Trophoblast cell (in vitro differentiated cells and primary cell): ENCODE data around the gene SELENOO.

Source experiments
- DNase-seq, 2 donors: peaks; one replicate each; pipeline ENCODE4 v3.0.0-alpha.2; 2016
- H2AFZ ChIP-seq: 2 replicates; pipeline ENCODE4 v1.6.1; 2013; ENCODE audit warnings: low read length, moderate library complexity, mild to moderate bottlenecking; ENCODE audit not compliant: insufficient read depth, poor library complexity
- H2AK5ac ChIP-seq: 2 replicates; pipeline ENCODE4 v1.6.1; 2013; ENCODE audit warnings: mild to moderate bottlenecking, low read length
- H2BK120ac ChIP-seq: 2 replicates; pipeline ENCODE4 v1.6.1; 2013; ENCODE audit warnings: low read length, mild to moderate bottlenecking, moderate library complexity; ENCODE audit not compliant: insufficient read depth, poor library complexity
- H2BK12ac ChIP-seq: 2 replicates; pipeline ENCODE4 v1.6.1; 2013; ENCODE audit warnings: mild to moderate bottlenecking, low read length, moderate library complexity
- H2BK5ac ChIP-seq: 2 replicates; pipeline ENCODE4 v1.6.1; 2013; ENCODE audit warnings: low read length, low read depth, moderate library complexity, mild to moderate bottlenecking; ENCODE audit not compliant: poor library complexity
- H3K14ac ChIP-seq: 2 replicates; pipeline ENCODE4 v1.6.1; 2013; ENCODE audit warnings: mild to moderate bottlenecking, low read length
- H3K18ac ChIP-seq: 2 replicates; pipeline ENCODE4 v1.6.1; 2013; ENCODE audit warnings: mild to moderate bottlenecking, low read length
- H3K23ac ChIP-seq: 2 replicates; pipeline ENCODE4 v1.6.1; 2013; ENCODE audit warnings: low read length
- H3K27ac ChIP-seq: 2 replicates; pipeline ENCODE4 v1.5.1; 2013; ENCODE audit warnings: low read depth, mild to moderate bottlenecking, inconsistent platforms, low read length, moderate library complexity
- H3K27me3 ChIP-seq: 2 replicates; pipeline ENCODE4 v1.6.1; 2013; ENCODE audit warnings: inconsistent platforms, mild to moderate bottlenecking, low read length, moderate library complexity; ENCODE audit not compliant: insufficient read depth
- H3K36me3 ChIP-seq, 2 experiments: 1 replicate in 1 of 2; 2 replicates in 1 of 2; pipeline ENCODE4 v1.6.1; 2013; ENCODE audit warnings: low read length in 2 of 2, mild to moderate bottlenecking in 2 of 2, moderate library complexity in 1 of 2; ENCODE audit not compliant: insufficient read depth in 2 of 2, control insufficient read depth in 1 of 2
- H3K4ac ChIP-seq: 2 replicates; pipeline ENCODE4 v1.6.1; 2013; ENCODE audit warnings: low read depth, mild to moderate bottlenecking, low read length, moderate library complexity
- H3K4me1 ChIP-seq, 2 experiments: 1 replicate in 1 of 2; 2 replicates in 1 of 2; pipeline ENCODE4 v1.6.1; 2013; ENCODE audit warnings: low read length in 2 of 2, mild to moderate bottlenecking in 2 of 2, moderate library complexity in 1 of 2; ENCODE audit not compliant: insufficient read depth in 2 of 2, control insufficient read depth in 1 of 2
- H3K4me2 ChIP-seq: 2 replicates; pipeline ENCODE4 v1.6.1; 2013; ENCODE audit warnings: inconsistent platforms, mild to moderate bottlenecking, low read length, moderate library complexity
- H3K4me3 ChIP-seq: 2 replicates; pipeline ENCODE4 v1.5.1; 2013; ENCODE audit warnings: mild to moderate bottlenecking, low read depth, low read length, inconsistent platforms
- H3K79me1 ChIP-seq: one replicate; pipeline ENCODE4 v1.6.1; 2013; ENCODE audit warnings: low read length
- H3K79me2 ChIP-seq: 2 replicates; pipeline ENCODE4 v1.6.1; 2013; ENCODE audit warnings: low read length, mild to moderate bottlenecking; ENCODE audit not compliant: control insufficient read depth, insufficient read depth, poor library complexity
- H3K9ac ChIP-seq: 2 replicates; pipeline ENCODE4 v1.6.1; 2013; ENCODE audit warnings: mild to moderate bottlenecking, low read length
- H3K9me3 ChIP-seq: 2 replicates; pipeline ENCODE4 v1.6.1; 2013; ENCODE audit warnings: low read depth, mild to moderate bottlenecking, control low read depth, inconsistent platforms, low read length; ENCODE audit not compliant: insufficient read depth
- H4K12ac ChIP-seq: 2 replicates; pipeline ENCODE4 v1.6.1; 2013; ENCODE audit warnings: low read depth, mild to moderate bottlenecking, low read length, moderate library complexity
- H4K8ac ChIP-seq: 2 replicates; pipeline ENCODE4 v1.6.1; 2013; ENCODE audit warnings: low read depth, mild to moderate bottlenecking, low read length, moderate library complexity
- H4K91ac ChIP-seq: one replicate; pipeline ENCODE4 v1.6.1; 2013; ENCODE audit warnings: low read depth, mild to moderate bottlenecking, low read length, moderate library complexity
- WGBS: extraction: QIAGEN DNeasy Blood & Tissue Kit; methylation state at CpG from one replicate; pipeline ENCODE4 v1.1.7; 2013; ENCODE audit warnings: missing lambda C conversion rate; ENCODE audit not compliant: insufficient read length, insufficient coverage; ENCODE audit errors: extremely low coverage; 5-methylcytosine and 5-hydroxymethylcytosine counted together

SELENOO gene

DNA sequence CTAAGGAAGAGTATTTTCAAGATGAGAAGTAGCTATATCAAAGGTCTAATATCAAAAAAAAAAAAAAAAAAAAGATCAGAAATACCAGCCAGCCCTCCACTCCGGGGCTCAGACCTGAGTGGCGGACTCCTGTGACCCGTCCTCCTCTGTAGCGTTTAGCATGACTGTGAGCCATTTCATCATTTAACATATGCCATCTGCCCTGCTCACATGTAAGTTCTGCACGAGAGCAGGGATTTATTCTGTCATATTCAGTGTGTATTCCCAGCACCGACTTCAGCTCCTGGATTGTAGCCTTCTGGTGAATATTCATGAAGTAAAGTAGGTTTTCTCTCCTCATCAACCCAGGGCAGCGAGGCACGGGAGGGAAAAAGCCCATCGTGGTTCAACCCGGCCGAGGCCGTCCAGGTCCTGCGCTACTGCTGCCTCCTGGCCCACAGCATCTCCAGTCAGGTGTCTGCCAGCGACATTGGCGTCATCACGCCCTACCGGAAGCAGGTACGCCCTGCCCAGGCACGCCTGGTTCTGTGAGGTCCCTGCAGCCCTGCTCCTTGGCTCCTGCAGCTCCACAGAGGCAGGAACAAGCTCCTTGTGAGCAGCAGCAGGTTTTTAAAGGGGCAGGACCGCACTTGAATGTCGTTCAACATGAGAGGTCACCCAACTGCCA is 43.0 kb upstream of the SELENOO start:
- no peaks in the 10 kb centered on the region for H3K4me1 ChIP-seq
- no peak overlapping the region for H2BK5ac ChIP-seq
- H2BK120ac ChIP-seq = no peak overlapping the region
- no peak overlapping the region for H3K9ac ChIP-seq
- no peaks in the 10 kb centered on the region for H3K79me2 ChIP-seq
- H3K14ac ChIP-seq = no peak overlapping the region
- H3K4ac ChIP-seq = no peak overlapping the region
- H3K27ac ChIP-seq = no peak overlapping the region
- H3K4me2 ChIP-seq = no peak overlapping the region
- H4K91ac ChIP-seq = no peak overlapping the region
- no peaks in the 10 kb centered on the region for H3K36me3 ChIP-seq
- H2BK12ac ChIP-seq = no peak overlapping the region
- H3K79me1 ChIP-seq = no peaks in the 10 kb centered on the region
- H3K4me3 ChIP-seq = no peak overlapping the region
- WGBS = no CpG with 5 or more reads among the region's 21 CpGs
- no peak overlapping the region for H3K18ac ChIP-seq
- no peak overlapping the region for H3K23ac ChIP-seq
- no peak overlapping the region for H4K12ac ChIP-seq
- no peak overlapping the region for H2AFZ ChIP-seq
- no peak overlapping the region for H4K8ac ChIP-seq
- H3K27me3 ChIP-seq = peaks cover 6% of the 10 kb centered on the region
- no peak overlapping the region for H2AK5ac ChIP-seq
- peak in 1 of 2 donors; percentile 13 for DNase-seq
- peaks cover 6% of the 10 kb centered on the region for H3K9me3 ChIP-seq

DNA sequence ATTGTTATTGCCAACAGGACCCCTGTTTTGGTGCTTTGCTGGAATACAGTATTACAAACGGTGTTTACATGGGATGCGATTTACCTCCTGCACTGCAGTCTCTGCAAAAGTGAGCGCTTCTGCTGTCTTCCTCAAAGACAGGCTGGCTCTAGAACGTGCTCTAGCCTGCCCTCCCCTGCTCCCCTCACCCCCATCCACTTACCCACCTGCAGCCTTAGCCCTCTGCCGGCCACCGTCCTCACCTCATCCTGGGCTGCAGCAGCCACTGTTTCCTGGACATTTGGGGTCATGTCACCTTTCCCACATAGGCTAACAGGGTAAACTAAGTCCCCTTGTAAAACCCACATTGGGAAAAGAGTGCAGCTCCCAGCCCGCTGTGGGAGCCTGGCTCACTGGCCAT is 39.9 kb upstream of the SELENOO start:
- peaks cover 6% of the 10 kb centered on the region for H3K27me3 ChIP-seq
- no peaks in the 10 kb centered on the region for H3K79me2 ChIP-seq
- no peak overlapping the region for H3K4me3 ChIP-seq
- no CpG with 5 or more reads among the region's 7 CpGs for WGBS
- no peak overlapping the region for H4K12ac ChIP-seq
- no peak overlapping the region for H2BK120ac ChIP-seq
- H2AK5ac ChIP-seq = no peak overlapping the region
- peaks cover 9% of the 10 kb centered on the region for H3K9me3 ChIP-seq
- no peak overlapping the region for H4K91ac ChIP-seq
- no peak overlapping the region for H3K4ac ChIP-seq
- no peak overlapping the region for H3K23ac ChIP-seq
- H3K79me1 ChIP-seq = no peaks in the 10 kb centered on the region
- H3K4me1 ChIP-seq = no peaks in the 10 kb centered on the region
- no peak for DNase-seq
- no peaks in the 10 kb centered on the region for H3K36me3 ChIP-seq
- H4K8ac ChIP-seq = no peak overlapping the region
- no peak overlapping the region for H3K18ac ChIP-seq
- H2BK12ac ChIP-seq = no peak overlapping the region
- no peak overlapping the region for H3K27ac ChIP-seq
- H2BK5ac ChIP-seq = no peak overlapping the region
- H2AFZ ChIP-seq = no peak overlapping the region
- no peak overlapping the region for H3K9ac ChIP-seq
- H3K4me2 ChIP-seq = no peak overlapping the region
- H3K14ac ChIP-seq = no peak overlapping the region

DNA sequence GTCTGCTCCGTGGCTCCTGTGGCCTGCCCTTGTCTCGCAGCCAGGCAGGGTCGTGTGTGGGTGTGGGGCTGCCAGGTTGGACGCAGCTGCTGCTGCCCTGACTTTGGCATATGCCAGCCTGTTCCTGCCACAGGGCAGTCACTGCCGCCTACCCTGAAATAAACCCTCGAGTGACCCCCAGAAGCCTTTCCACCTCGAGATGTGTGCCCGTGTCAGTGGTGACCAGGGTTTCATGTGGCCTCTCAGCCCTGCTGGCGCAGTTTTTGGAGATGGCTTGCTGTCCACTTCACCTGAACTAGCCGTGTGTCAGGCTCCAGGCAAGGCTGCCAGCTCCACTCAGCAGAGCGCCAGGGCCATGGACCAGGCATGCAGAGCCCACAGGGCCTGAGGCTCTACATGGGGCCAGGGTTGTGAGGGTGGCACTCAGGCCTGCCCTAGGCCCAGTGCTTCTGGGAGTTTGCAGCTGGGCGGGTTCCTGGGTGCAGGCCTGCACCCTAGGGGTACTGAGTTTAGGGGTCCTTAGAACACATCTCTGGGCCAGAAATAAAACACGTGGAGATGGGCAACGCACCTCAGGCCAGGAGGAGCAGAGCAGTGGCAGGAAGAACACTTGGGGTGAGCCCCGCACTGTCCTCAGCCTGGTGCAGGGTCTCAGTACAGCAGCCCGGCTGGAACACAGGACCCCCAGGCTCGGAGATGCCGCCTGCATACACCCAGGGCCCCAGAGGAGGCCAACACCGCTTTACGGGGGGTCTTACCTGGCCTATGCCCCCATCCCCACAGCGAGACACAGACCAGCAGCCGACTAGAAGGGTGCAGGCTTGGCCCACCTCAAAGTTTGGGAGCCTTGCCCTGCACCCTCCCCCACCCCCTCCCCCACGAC is 39.1 kb upstream of the SELENOO start:
- H3K23ac ChIP-seq = no peak overlapping the region
- no peak overlapping the region for H4K12ac ChIP-seq
- H3K14ac ChIP-seq = no peak overlapping the region
- no peak overlapping the region for H2AFZ ChIP-seq
- WGBS = no CpG with 5 or more reads among the region's 23 CpGs
- H3K4ac ChIP-seq = no peak overlapping the region
- H3K4me3 ChIP-seq = peak overlapping the region; percentile 11
- no peak for DNase-seq
- no peaks in the 10 kb centered on the region for H3K79me2 ChIP-seq
- H3K4me1 ChIP-seq = no peaks in the 10 kb centered on the region
- no peak overlapping the region for H3K9ac ChIP-seq
- no peak overlapping the region for H2AK5ac ChIP-seq
- H4K8ac ChIP-seq = no peak overlapping the region
- peaks cover 14% of the 10 kb centered on the region for H3K9me3 ChIP-seq
- no peak overlapping the region for H2BK12ac ChIP-seq
- no peak overlapping the region for H4K91ac ChIP-seq
- no peak overlapping the region for H2BK5ac ChIP-seq
- no peaks in the 10 kb centered on the region for H3K36me3 ChIP-seq
- no peak overlapping the region for H3K4me2 ChIP-seq
- peaks cover 6% of the 10 kb centered on the region for H3K27me3 ChIP-seq
- H3K27ac ChIP-seq = no peak overlapping the region
- H3K18ac ChIP-seq = no peak overlapping the region
- H2BK120ac ChIP-seq = no peak overlapping the region
- H3K79me1 ChIP-seq = no peaks in the 10 kb centered on the region

DNA sequence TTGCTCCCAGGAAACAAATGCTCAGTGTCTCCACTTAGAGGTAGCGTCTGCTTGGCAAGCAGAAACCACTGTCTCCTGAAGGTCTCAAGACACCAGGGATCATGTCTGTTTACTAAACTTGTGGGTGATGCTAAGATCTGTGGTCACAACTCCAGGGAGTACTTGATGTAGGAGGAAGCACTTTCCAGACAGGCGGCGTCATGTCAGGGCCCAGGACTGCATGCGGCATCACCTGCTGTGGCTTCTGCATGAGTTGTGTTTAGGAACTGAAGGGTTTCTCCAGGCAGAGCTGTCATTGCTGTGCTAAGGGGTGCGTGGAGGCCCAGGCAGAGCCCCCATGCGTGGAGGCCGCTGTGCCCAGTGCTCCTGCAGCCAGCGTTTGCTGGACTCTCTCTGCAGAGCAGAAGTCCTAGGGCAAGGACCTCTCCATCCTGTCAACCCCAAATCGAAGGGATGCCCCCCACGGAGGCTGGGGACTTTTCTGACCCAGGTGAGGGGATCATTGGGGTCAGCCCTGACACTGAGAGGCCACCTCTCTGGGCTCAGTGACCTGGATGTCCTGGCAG is 38.3 kb upstream of the SELENOO start:
- no peak overlapping the region for H3K4ac ChIP-seq
- no peak overlapping the region for H3K18ac ChIP-seq
- H3K79me2 ChIP-seq = no peaks in the 10 kb centered on the region
- H3K14ac ChIP-seq = no peak overlapping the region
- H2BK120ac ChIP-seq = no peak overlapping the region
- H3K4me2 ChIP-seq = no peak overlapping the region
- no peaks in the 10 kb centered on the region for H3K79me1 ChIP-seq
- no peak overlapping the region for H2AK5ac ChIP-seq
- peaks cover 14% of the 10 kb centered on the region for H3K9me3 ChIP-seq
- no CpG with 5 or more reads among the region's 10 CpGs for WGBS
- H3K9ac ChIP-seq = no peak overlapping the region
- H4K8ac ChIP-seq = no peak overlapping the region
- no peak overlapping the region for H2BK12ac ChIP-seq
- no peaks in the 10 kb centered on the region for H3K36me3 ChIP-seq
- no peak overlapping the region for H3K23ac ChIP-seq
- H3K27ac ChIP-seq = no peak overlapping the region
- no peaks in the 10 kb centered on the region for H3K4me1 ChIP-seq
- no peak overlapping the region for H2BK5ac ChIP-seq
- DNase-seq = no peak
- H4K91ac ChIP-seq = no peak overlapping the region
- H3K27me3 ChIP-seq = peaks cover 3% of the 10 kb centered on the region
- H2AFZ ChIP-seq = no peak overlapping the region
- no peak overlapping the region for H4K12ac ChIP-seq
- no peak overlapping the region for H3K4me3 ChIP-seq
